HepG2 (cell line): ENCODE results near the gene TTPAL. TPM values are rescaled to one million over a fixed set of nuclear protein-coding genes. Genes with fewer than 3 reads are reported as not detected.
A peak's percentile ranks its signal among the peaks of the same experiment; 100 is the strongest.

Experiments
- ARNT ChIP-seq: fragments of 450-650 bp; IDR thresholded peaks from 2 replicates; pipeline ENCODE4 v1.6.1; 2017
- BCL3 ChIP-seq: sonication (generic); formaldehyde crosslinking; IDR thresholded peaks from 2 replicates; pipeline ENCODE4 v1.5.1; 2020; ENCODE audit warnings: mild to moderate bottlenecking, missing genetic modification reagents, moderate library complexity
- CREBL2 ChIP-seq: sonication (generic); formaldehyde crosslinking; IDR thresholded peaks from 2 replicates; pipeline ENCODE4 v1.8.1; 2023; ENCODE audit warnings: missing genetic modification reagents, mild to moderate bottlenecking, borderline replicate concordance
- EZH2 ChIP-seq: conservative IDR thresholded peaks from 2 replicates; pipeline ENCODE4 v1.6.1; 2012; ENCODE audit warnings: mild to moderate bottlenecking, low read depth, low read length, moderate library complexity
- MNT ChIP-seq: fragments of 450-650 bp; IDR thresholded peaks from 2 replicates; pipeline ENCODE4 v1.6.1; 2016
- NR3C1 ChIP-seq: sonication (generic); formaldehyde crosslinking; IDR thresholded peaks from 2 replicates; pipeline ENCODE4 v1.4.0; 2020; ENCODE audit warnings: missing genetic modification reagents
- PHF5A ChIP-seq: IDR thresholded peaks from one replicate; pipeline ENCODE4 v1.6.1; 2018; ENCODE audit warnings: low read depth, missing genetic modification reagents; ENCODE audit not compliant: unreplicated experiment
- RBM22 ChIP-seq: fragments of 200-400 bp; formaldehyde crosslinking; optimal IDR thresholded peaks from 2 replicates; pipeline ENCODE3; 2017; ENCODE audit warnings: mild to moderate bottlenecking, low read length, moderate library complexity
- REPIN1 ChIP-seq: sonication (generic); formaldehyde crosslinking; IDR thresholded peaks from 2 replicates; pipeline ENCODE4 v1.8.0; 2022; ENCODE audit warnings: missing genetic modification reagents, low read depth, mild to moderate bottlenecking, borderline replicate concordance
- SIX1 ChIP-seq: sonication (generic); formaldehyde crosslinking; IDR thresholded peaks from 2 replicates; pipeline ENCODE4 v1.4.0; 2020; ENCODE audit warnings: missing genetic modification reagents, borderline replicate concordance
- SMAD9 ChIP-seq: sonication (generic); formaldehyde crosslinking; IDR thresholded peaks from 2 replicates; pipeline ENCODE4 v1.5.1; 2020; ENCODE audit warnings: mild to moderate bottlenecking, missing genetic modification reagents
- SNAPC4 ChIP-seq: sonication (generic); formaldehyde crosslinking; IDR thresholded peaks from 2 replicates; pipeline ENCODE4 v1.4.0; 2020; ENCODE audit warnings: mild to moderate bottlenecking, missing genetic modification reagents
- THAP7 ChIP-seq: sonication (generic); formaldehyde crosslinking; IDR thresholded peaks from 2 replicates; pipeline ENCODE4 v1.8.1; 2023; ENCODE audit warnings: mild to moderate bottlenecking, missing genetic modification reagents
- U2AF2 ChIP-seq: fragments of 200-400 bp; formaldehyde crosslinking; IDR thresholded peaks from 2 replicates; pipeline ENCODE4 v1.6.1; 2017; ENCODE audit warnings: low read depth, mild to moderate bottlenecking, low read length
- ZNF34 ChIP-seq: sonication (generic); formaldehyde crosslinking; IDR thresholded peaks from 2 replicates; pipeline ENCODE4 v1.4.0; 2020; ENCODE audit warnings: mild to moderate bottlenecking, missing genetic modification reagents, borderline replicate concordance
- ZNF496 ChIP-seq: sonication (generic); formaldehyde crosslinking; IDR thresholded peaks from 2 replicates; pipeline ENCODE4 v1.8.1; 2023; ENCODE audit warnings: mild to moderate bottlenecking, moderate library complexity, missing genetic modification reagents; ENCODE audit not compliant: insufficient replicate concordance
- ZNF512 ChIP-seq: sonication (generic); formaldehyde crosslinking; IDR thresholded peaks from 2 replicates; pipeline ENCODE4 v1.4.0; 2020; ENCODE audit warnings: mild to moderate bottlenecking, missing genetic modification reagents
- ZNF569 ChIP-seq: sonication (generic); formaldehyde crosslinking; IDR thresholded peaks from 2 replicates; pipeline ENCODE4 v1.5.0; 2020; ENCODE audit warnings: mild to moderate bottlenecking, missing genetic modification reagents, moderate library complexity, borderline replicate concordance
- ZNF768 ChIP-seq: sonication (generic); formaldehyde crosslinking; IDR thresholded peaks from 2 replicates; pipeline ENCODE4 v1.4.0; 2020; ENCODE audit warnings: missing genetic modification reagents
- polyA plus RNA-seq, 8 experiments: library from polyadenylated mRNA; depleted of rRNA in 3 of 8; stranded (reverse) in 7 of 8; unstranded in 1 of 8; fragments of >200 nt; fragmentation: Illumina TruSeq in 4 of 8; extraction: Trizol in 4 of 8; gene quantifications; 2 replicates each; pipeline versions ENCODE4 v1.2.1 to v1.2.3, GENCODE V29; 2011 to 2016; ENCODE audit warnings: low read depth in 4 of 8, missing spikeins in 1 of 8, mixed read lengths in 1 of 8; ENCODE audit not compliant: insufficient read depth in 1 of 8
- total RNA-seq, 5 experiments: library from RNA; depleted of rRNA; stranded (reverse); fragments of >200 nt; fragmentation: Illumina TruSeq; extraction: Trizol; gene quantifications; 2 replicates each; pipeline ENCODE4 v1.2.3, GENCODE V29; 2016; ENCODE audit warnings: low read depth in 1 of 5

TTPAL gene
- total and polyA plus RNA-seq, 2 of the 13 experiments (the other 11 are each of a cell fraction or from before 2014, with no cell fraction given), result 4.3 to 18.8 TPM

GRCh38 chr20:44435630-44436335, 39.9 kb upstream of the TTPAL start (continued):
- no peak for TF ChIP-seq PHF5A (CRISPR knock-in tag)
- no peak for TF ChIP-seq SIX1 (CRISPR knock-in tag)
- TF ChIP-seq THAP7 (CRISPR knock-in tag), result no peak
- no peak for TF ChIP-seq MNT
- no peak for TF ChIP-seq ARNT
- no peak for TF ChIP-seq ZNF512 (CRISPR knock-in tag)
- no peak for TF ChIP-seq ZNF496
- TF ChIP-seq SMAD9 (CRISPR knock-in tag), result 0 out of 2 replicates have a peak, but pooled peaks have one; percentile 21
- TF ChIP-seq NR3C1 (CRISPR knock-in tag), result no peak
- peak; percentile 2; the same call in 1 of the 2 replicates for TF ChIP-seq BCL3
- TF ChIP-seq REPIN1 (CRISPR knock-in tag), result no peak
- TF ChIP-seq ZNF768, result no peak
- no peak for TF ChIP-seq SNAPC4 (CRISPR knock-in tag)
- no peak for TF ChIP-seq CREBL2 (CRISPR knock-in tag)
- TF ChIP-seq ZNF34, result no peak
- TF ChIP-seq U2AF2, result no peak
- no peak for TF ChIP-seq RBM22
- TF ChIP-seq ZNF569 (CRISPR knock-in tag), result no peak
- no peak for TF ChIP-seq EZH2
